ENCODE data around the gene ABCB11.

ABCB11 gene

DNA sequence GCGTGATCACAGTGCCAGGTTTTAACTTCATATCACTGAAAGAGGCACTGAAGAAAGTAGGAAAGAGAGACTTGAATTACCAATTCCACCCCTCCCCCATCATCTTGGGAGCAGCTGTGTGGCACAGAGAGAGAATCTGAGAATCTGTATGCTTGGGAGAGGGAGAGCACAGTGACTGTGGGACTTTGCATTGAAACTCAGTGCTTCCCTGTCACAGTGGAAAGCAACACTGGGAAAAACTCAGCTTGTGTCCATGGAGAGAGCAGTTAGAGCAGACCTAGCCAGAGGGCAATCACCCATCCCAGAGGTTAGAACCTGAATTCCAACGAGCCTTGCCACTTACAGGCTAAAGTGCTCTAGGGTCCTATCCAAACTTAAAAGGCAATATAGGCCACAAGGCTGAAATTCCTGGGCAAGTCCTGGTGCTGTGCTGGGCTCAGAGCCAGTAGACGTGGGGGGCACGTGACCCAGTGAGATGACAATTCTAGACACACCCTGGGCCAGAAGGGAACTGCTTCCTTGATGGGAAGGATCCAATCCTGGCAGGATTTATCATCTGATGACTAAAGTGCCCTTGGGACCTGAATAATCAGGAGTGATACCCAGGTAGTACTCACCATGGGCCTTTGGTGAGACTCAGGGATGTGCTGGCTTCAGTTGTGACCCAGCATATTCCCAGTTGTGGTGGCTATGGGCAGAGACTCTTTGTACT, 15.5 kb upstream of the ABCB11 start:
- DNase-seq (ENCODE audit: low read depth, low spot score), result peak; percentile 60
- peak overlapping the region; percentile 60 for H3K27ac ChIP-seq

DNA sequence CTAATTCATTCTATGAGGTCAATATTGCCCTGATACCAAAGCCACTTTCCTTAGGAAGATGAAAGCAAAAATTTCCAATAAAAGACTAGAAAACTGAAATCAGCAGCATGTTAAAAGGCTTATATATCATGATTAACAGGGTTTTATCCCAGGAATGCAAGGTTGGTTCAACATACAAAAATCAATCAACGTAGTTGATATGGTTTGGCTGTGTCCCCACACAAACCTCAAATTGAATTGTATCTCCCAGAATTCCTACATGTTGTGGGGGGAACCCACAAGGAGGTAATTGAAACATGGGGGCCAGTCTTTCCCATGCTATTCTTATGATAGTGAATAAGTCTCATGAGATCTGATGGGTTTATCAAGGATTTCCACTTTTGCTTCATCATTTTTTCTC, 11.7 kb upstream of the ABCB11 start:
- no peak for DNase-seq (ENCODE audit: low read depth, low spot score)
- no peak overlapping the region for H3K27ac ChIP-seq

DNA sequence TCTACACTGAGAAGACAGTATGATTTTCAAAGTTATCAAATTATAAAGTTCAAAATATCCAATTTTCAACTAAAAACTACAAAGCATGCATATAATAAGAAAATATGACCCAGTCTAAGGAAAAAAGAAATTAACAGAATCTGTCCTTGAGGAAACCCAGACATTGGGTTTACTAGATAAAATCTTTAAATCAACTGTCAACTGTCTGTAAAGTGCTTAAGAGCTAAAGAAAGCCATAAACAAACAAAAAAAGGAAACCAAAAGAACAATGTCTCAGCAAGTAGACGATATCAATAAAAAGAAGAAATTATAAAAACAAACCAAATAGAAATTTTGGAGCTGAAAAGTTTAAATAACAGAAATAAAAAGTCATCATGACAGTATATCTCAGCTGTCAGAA, 10.5 kb upstream of the ABCB11 start:
- no peak for DNase-seq (ENCODE audit: low read depth, low spot score)
- H3K27ac ChIP-seq, result no peak overlapping the region

DNA sequence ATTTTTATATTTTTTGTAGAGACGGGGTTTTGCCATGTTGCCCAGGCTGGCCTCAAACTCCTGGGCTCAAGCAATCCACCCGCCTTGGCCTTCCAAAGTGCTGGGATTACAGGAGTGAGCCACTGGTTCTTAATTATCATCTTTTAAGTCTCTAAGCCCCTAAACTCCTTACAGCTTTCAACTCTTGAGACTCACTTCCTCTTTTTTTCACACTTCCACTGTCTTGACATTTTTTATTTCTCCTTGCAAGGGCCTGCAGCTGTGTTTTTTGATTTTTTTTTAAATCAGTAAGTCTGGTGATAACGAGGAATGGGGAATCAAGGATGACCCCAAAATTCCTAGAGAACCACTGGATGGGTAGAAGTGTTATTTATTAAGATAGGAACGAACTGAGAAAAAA, 8.6 kb upstream of the ABCB11 start:
- no peak overlapping the region for H3K27ac ChIP-seq
- DNase-seq (ENCODE audit: low read depth, low spot score), result no peak

DNA sequence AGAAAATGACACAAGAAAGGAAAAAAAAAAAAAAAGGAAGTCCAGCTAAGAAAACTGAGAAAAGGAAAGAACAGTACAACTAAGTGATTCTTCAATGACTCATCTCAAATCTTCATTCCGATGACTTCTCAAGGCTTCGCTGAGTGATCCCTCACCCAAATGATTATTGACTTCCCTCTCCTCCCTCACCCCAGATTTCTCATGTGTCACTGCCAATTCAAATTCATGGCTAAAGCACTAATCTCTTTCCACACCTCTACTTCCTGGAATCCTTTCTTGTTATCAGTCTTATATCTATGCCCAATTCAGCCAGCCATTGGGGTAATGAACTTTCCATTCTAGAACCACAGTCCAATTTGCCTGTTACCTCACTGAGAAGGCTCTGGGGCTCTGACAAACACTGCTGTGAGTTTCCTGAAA, 7.2 kb upstream of the ABCB11 start:
- DNase-seq (ENCODE audit: low read depth, low spot score), result peak; percentile 78
- peak overlapping the region; percentile 76 for H3K27ac ChIP-seq

DNA sequence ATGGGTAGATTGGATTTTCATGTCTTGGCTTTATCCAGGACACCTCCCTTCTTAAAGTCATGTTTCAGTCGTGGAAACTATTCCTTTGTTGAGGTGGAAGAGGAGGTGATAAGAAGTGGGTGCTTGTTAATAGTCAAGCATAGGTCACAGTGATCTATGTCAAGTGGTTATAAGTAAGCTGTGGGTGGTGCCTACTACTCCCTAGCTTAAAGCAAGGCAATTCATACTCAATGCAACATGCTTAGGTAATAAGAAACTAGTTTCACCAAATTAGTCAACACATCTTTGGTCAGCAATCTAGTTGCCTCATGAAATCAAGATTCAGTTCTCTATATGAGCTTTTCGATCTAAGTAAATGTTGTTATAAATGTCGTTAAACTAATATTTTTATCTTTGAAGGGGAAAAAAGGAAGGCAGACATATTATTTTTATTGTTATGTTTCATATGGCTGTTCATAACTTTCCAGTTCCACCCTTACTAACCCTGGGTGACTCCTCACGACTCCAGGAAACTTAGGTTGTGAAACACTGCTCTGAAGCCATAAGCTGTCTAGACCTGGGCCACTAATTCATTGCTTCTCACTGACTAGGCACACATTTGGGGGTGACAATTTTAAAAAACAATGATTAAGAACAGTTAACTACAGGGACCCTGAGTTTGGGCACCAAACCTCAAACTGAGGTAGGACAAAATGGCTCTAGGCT, 5.8 kb upstream of the ABCB11 start:
- no peak for DNase-seq (ENCODE audit: low read depth, low spot score)
- H3K27ac ChIP-seq, result peak overlapping the region; percentile 76

DNA sequence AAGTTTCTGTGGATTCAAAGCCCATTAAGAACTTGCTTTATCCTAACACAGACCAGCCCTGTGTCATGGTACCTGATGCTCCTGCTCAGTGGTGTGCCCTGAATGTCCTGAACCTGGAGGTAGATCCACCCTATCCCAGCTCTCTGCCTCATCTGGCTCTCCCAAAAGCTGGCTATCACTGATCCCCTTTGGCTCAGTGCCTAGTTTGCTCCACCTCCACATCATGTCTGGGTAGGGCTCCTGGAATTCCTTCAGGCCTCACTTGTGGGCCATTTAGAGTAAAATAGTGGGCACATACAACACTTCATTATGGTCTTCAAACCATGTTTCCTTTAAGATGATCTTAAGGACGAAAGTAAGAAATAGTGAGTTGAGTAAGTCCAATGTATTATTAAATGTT, 4.8 kb upstream of the ABCB11 start:
- DNase-seq (ENCODE audit: low read depth, low spot score), result no peak

DNA sequence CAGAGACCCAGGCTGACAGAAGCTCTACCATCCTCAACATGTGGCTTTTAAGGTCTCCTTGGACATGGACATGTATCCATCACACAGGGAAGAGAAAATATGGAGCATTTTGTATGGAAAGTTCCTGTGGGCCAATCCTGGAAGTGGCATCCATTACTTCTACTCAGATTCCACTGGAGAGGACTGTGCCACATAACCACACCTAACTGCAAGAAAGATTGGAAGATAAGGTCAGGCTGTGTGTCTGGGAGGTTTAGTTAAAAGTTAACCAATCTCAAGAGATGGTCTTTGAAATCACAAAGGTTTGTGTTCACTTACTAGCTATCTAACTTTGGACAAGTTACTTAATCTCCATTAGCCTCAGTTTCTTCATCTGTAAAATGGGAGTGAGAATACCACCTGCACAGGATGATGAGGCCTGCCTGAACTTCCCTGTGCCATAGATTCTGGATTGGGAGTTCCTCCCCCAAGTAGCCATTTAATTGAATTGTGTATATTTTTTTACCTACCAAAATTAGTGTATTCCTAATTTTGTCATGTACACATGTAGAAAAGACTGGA, 3.9 kb upstream of the ABCB11 start:
- peak overlapping the region; percentile 33 for H3K27ac ChIP-seq
- DNase-seq (ENCODE audit: low read depth, low spot score), result no peak

More for the DNA sequence above, 4.8 kb upstream of the ABCB11 start:
- H3K27ac ChIP-seq, result peak overlapping the region; percentile 76

DNA sequence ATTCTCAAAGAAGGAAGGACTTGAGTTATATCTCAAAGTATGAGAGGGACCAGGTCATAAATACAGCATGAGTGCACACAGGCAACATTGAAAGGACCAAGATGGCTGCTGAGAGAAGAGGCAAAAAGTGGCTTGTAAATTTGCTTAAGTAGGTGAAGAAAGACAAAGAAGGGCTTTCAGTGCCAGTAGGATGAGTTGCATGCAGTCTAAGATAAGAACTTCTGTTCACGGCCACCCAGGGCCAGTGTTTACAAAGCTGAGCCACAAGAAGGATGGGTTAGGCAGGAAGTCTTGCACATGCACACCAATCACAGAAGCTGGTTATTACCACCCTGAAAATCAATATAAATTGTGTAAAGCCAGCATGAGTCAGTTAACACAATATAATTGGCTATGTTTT, 3.1 kb upstream of the ABCB11 start:
- peak; percentile 64 for DNase-seq (ENCODE audit: low read depth, low spot score)

DNA sequence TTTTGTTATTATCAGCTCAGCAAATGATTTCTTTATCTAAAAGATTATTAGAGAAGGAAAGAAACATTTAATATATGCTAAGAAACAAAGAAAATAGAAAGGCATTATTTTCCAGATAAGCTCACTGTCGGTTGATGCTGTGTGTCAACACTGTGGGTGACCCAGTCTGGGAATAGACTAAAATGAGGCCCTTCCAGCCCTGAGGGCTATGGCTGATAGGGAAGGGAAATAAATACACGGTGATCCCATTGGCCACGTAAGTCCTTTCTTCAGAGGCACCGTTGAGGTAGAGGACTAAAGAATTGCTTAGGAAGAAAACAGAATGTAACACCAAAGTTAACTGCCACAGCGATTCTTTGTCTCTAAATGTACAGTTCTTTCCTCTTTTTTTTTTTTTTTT, 1.8 kb downstream of the ABCB11 start:
- no peak for DNase-seq (ENCODE audit: low read depth, low spot score)
- H3K27ac ChIP-seq, result no peak overlapping the region

More for the DNA sequence above, 3.1 kb upstream of the ABCB11 start:
- peak overlapping the region; percentile 33 for H3K27ac ChIP-seq

DNA sequence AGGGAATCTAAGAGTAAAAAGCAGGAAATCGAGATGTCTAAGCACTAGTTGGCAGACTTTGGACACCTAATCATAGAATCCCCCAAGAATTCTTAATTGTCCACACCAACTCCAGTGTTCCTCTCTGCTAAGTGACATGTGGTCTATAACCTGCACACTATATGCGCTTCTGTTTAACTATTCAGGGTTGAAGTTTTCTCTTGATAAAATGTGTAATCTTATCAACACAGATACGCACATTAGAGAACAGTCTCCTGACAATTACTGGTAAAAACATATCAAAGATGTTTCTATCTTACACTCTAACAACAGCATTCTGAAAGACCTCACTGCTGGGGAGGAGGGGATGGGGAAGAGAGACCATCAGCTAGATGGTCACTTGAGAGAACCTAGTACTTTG, 3.9 kb downstream of the ABCB11 start:
- no peak overlapping the region for H3K27ac ChIP-seq
- DNase-seq (ENCODE audit: low read depth, low spot score), result no peak

DNA sequence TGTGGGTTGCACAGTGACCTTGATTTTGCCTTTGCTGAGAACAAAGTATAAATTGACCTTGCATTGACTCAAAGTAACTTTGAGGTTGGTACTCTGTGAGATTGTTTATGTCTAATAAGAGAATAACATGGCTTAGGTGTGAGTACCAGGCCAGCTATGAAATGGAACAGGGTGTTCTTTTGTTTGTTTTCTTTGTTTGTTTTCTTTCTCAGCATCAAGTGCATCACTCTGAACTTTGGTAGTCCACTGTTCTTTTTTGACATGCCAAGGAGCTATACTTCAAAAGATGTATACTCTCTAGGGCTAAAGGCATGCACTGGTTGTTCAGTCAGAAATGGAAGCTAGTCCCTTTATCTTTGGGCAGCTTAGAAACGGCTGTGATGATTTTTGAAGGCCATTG, 5.1 kb downstream of the ABCB11 start:
- no peak overlapping the region for H3K27ac ChIP-seq
- no peak for DNase-seq (ENCODE audit: low read depth, low spot score)

DNA sequence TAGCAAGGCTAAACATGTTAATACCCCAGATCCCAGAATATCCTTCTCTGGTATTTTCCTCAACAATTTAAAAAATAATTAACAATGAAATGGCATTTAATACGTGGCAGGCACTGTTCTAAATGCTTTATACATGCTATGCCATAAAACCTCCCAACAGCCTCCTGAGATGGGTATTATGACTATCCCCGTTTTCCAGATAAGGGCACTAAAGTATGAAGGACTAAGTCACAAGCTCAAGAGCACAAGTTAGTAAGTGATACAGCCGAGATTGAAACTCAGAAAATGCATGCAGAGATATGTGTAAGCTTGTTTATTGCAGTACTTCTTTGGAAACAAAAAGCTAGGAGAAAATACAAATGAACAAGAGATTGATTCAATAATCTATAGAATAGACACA, 8.0 kb downstream of the ABCB11 start:
- DNase-seq (ENCODE audit: low read depth, low spot score), result no peak
- H3K27ac ChIP-seq, result no peak overlapping the region

DNA sequence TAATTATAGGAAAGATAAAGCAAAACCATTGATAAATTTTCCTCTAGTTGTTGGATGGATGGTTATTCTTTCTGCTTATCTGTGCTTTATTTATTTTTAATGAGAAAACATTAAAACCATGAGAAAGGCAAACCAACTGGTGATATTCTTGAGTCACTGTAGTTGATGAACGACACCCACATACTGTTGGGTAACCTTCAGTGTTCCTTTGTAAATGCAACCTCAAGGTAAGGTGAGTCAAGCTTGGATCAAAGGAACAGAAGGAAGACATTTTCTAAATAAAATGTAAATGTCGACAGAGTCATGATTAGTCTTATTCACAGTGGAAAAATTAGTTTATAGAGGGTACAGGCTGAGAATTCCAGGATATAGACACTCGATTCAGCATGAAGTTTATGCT, 12.7 kb downstream of the ABCB11 start:
- peak overlapping the region; percentile 43 for H3K27ac ChIP-seq
- DNase-seq (ENCODE audit: low read depth, low spot score), result peak; percentile 59

DNA sequence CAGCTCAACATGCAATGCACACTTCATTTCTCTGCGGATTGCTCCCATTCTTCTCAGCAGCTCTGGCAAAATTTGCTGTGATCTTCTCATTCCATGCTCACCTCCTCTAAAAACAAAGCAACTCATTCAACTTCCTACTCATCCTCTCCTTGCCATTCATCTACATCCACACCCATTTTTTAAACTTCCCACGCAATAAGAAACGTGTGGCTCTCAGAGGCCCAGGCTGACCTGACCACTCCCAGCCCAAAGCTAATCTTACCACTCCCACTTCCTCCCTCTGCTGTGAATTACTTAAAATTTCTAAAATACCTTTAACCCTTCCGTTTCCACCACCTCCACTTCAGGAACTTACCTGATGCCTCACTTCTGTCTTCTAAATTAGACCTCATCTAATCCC, 15.2 kb downstream of the ABCB11 start:
- peak overlapping the region; percentile 89 for H3K27ac ChIP-seq

DNA sequence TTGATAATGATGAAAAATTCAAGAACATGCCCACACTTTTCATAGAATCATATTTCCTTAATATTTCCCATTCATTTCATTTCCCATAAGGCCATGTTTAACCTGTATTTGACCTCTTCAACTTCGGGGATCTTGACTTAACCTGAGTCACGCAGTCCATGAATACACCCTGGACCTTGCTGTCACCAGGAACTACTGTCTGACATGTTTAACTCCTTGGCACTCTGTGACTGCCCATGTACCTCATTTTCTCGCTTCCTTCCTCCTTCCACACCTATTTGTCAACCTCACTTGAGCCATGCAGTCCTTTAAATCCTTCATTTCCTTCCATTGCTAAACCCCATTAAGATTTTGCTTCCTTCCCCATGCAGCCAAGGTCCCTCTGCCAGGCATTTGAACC, 16.3 kb downstream of the ABCB11 start:
- peak; percentile 44 for DNase-seq (ENCODE audit: low read depth, low spot score)
- H3K27ac ChIP-seq, result peak overlapping the region; percentile 89

More for the DNA sequence above, 15.2 kb downstream of the ABCB11 start:
- DNase-seq (ENCODE audit: low read depth, low spot score), result no peak

DNA sequence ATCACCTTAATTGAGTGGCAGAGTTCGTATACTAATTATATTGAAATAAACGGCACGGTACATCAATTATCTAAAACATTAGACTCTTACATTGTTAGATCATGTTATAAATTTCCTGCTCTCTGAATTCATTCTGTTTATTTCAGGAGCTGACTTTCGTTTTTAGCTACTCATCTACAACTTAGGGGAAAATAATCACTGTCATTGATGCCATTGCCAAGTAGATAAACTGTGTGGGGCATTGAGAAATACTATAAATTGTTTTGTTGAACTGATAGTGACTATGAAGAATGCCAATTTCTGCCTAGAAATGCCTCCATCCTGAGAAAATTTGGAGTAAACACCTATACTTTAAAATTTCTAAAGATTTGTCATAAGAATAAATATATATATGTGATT, 17.5 kb downstream of the ABCB11 start:
- H3K27ac ChIP-seq, result peak overlapping the region; percentile 89
- no peak for DNase-seq (ENCODE audit: low read depth, low spot score)

DNA sequence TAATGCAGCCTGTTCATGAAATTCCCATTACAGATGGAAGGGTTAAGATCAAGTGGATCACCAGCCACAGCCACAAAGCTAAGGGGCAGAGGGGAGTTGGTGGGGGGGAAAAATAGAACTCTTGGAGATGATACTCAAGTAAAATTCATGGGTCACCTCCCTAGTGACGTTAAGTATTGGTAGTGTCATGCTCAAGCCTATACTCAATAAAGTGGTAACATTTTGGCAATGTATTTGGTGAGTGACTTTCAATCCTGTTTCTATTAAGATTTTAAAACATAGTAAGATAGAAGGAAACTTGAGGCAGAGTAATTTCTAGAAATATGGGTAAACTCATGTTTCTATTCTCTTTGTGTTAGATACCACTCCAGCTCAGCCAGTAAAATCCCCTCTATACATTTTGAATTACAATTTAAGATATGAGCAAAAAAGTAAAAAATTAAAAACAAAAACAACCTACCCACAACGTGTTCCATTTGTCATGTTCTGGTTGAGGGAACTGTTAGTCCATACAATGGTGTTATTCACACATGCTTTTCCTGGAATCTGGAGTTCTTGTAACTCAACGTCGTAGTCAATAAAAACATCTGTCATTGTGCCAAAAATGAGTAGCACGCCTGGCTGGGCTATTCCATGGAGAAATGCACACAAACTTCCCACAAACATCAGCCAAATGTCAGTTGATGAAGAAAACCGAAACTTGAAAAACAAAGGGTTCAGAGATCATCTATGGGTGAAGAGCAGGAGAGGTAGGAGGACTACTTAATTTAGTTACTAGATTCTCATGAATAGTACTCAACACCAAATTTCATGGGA, 18.1 kb downstream of the ABCB11 start:
- peak overlapping the region; percentile 89 for H3K27ac ChIP-seq

DNA sequence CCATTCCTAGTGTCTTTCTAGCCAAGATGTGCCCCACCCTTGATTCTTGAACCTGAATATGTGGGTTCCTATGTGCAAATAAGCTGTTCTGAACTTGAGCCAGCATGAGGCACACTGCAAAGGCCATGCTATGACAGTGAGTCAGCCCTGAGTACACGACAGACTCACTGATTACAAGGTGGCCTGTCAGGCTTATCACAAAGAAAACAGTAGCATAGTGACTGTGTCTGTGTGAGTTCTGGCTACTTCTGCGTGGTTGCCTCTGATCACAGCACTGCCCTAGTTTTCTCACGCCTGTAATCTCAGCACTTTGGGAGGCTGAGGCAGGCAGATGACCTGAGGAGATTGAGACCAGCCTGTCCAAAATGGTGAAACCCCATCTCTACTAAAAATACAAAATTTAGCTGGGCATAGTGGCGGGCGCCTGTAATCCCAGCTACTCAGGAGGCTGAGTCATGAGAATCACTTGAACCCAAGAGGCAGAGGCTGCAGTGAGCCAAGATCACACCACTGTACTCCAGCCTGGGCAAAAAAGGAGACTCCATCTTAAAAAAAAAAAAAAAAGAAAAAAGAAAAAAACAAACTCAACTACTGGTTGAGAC, 18.8 kb downstream of the ABCB11 start:
- peak overlapping the region; percentile 89 for H3K27ac ChIP-seq
- peak; percentile 86 for DNase-seq (ENCODE audit: low read depth, low spot score)

More for the DNA sequence above, 18.1 kb downstream of the ABCB11 start:
- DNase-seq (ENCODE audit: low read depth, low spot score), result no peak

DNA sequence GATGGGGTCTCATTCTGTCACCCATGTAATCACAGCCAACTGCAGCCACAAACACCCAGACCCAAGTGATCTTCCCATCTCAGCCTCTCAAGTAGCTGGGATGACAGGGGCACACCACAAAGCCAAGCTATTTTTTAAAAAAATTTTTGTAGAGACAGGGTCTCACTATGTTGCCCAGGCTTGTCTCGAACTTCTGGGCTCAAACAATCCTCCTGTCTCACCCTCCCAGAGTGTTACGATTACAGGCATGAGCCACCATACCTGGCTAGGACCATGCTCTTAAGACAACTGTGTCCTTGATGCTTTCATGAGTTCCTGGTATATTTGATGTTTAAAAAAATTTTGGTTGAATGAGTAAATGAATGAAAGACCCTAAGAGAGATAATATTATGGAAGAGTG, 19.4 kb downstream of the ABCB11 start:
- DNase-seq (ENCODE audit: low read depth, low spot score), result no peak

More for the DNA sequence above, 19.4 kb downstream of the ABCB11 start:
- H3K27ac ChIP-seq, result peak overlapping the region; percentile 89
